Measurements from ENCODE around the gene SHROOM2.

SHROOM2 gene

GRCh38 chrX:9862525-9862924, 76.3 kb downstream of the SHROOM2 start:
- TF ChIP-seq USF1 (IDR thresholded peaks at IDR 0.05) (no peak), RAD21 (IDR thresholded peaks at IDR 0.05; ENCODE audit: low read depth) (peak; percentile 34; the same call in 1 of the 2 replicates), CREB1 (IDR thresholded peaks at IDR 0.05; ENCODE audit: low read depth) (no peak), YY1 (IDR thresholded peaks at IDR 0.05; ENCODE audit: low read depth) (no peak)

GRCh38 chrX:9862953-9863352, 76.7 kb downstream of the SHROOM2 start:
- TF ChIP-seq MAX (IDR thresholded peaks at IDR 0.05) (no peak), EP300 (IDR thresholded peaks at IDR 0.05; ENCODE audit: borderline replicate concordance) (no peak), RAD21 (IDR thresholded peaks at IDR 0.05; ENCODE audit: low read depth) (no peak), TAF1 (IDR thresholded peaks at IDR 0.05; ENCODE audit: low read depth) (no peak), TEAD4 (IDR thresholded peaks at IDR 0.05) (no peak), USF1 (IDR thresholded peaks at IDR 0.05) (no peak), CEBPB (IDR thresholded peaks at IDR 0.05) (no peak), YY1 (IDR thresholded peaks at IDR 0.05; ENCODE audit: low read depth) (no peak), REST (IDR thresholded peaks at IDR 0.05; ENCODE audit: low read depth) (no peak), CREB1 (IDR thresholded peaks at IDR 0.05; ENCODE audit: low read depth) (no peak), NFIC (IDR thresholded peaks at IDR 0.05) (no peak), ZBTB7A (IDR thresholded peaks at IDR 0.05; ENCODE audit: low read depth) (no peak), EGR1 (IDR thresholded peaks at IDR 0.05) (no peak), FOXM1 (IDR thresholded peaks at IDR 0.05; ENCODE audit: borderline replicate concordance, low read depth) (no peak), TCF12 (IDR thresholded peaks at IDR 0.05; ENCODE audit: low read depth) (no peak)

GRCh38 chrX:9864011-9864410, 77.8 kb downstream of the SHROOM2 start:
- TF ChIP-seq REST (IDR thresholded peaks at IDR 0.05; ENCODE audit: low read depth) = no peak
- TF ChIP-seq USF1 (IDR thresholded peaks at IDR 0.05) = no peak
- no peak for TF ChIP-seq NFIC (IDR thresholded peaks at IDR 0.05)
- TF ChIP-seq EGR1 (IDR thresholded peaks at IDR 0.05) = no peak
- no peak for TF ChIP-seq MAX (IDR thresholded peaks at IDR 0.05)
- no peak for TF ChIP-seq TCF12 (IDR thresholded peaks at IDR 0.05; ENCODE audit: low read depth)
- TF ChIP-seq RAD21 (IDR thresholded peaks at IDR 0.05; ENCODE audit: low read depth) = no peak
- TF ChIP-seq YY1 (IDR thresholded peaks at IDR 0.05; ENCODE audit: low read depth) = no peak
- no peak for TF ChIP-seq FOXM1 (IDR thresholded peaks at IDR 0.05; ENCODE audit: borderline replicate concordance, low read depth)
- no peak for TF ChIP-seq CREB1 (IDR thresholded peaks at IDR 0.05; ENCODE audit: low read depth)
- no peak for TF ChIP-seq TAF1 (IDR thresholded peaks at IDR 0.05; ENCODE audit: low read depth)
- no peak for TF ChIP-seq EP300 (IDR thresholded peaks at IDR 0.05; ENCODE audit: borderline replicate concordance)

- TF ChIP-seq RAD21 (IDR thresholded peaks at IDR 0.05; ENCODE audit: low read depth) (no peak), TCF12 (IDR thresholded peaks at IDR 0.05; ENCODE audit: low read depth) (peak; percentile 41; the same call in 1 of the 2 replicates), EP300 (IDR thresholded peaks at IDR 0.05; ENCODE audit: borderline replicate concordance) (peak; percentile 49; the same call in 1 of the 2 replicates), USF1 (IDR thresholded peaks at IDR 0.05) (no peak)
These were observed 79.7 kb downstream of the SHROOM2 start for GRCh38 chrX:9865804-9866472.

GRCh38 chrX:9866633-9867032, 80.4 kb downstream of the SHROOM2 start:
- TF ChIP-seq YY1 (IDR thresholded peaks at IDR 0.05; ENCODE audit: low read depth) (no peak), USF1 (IDR thresholded peaks at IDR 0.05) (no peak), NFIC (IDR thresholded peaks at IDR 0.05) (no peak), TAF1 (IDR thresholded peaks at IDR 0.05; ENCODE audit: low read depth) (no peak), ZBTB7A (IDR thresholded peaks at IDR 0.05; ENCODE audit: low read depth) (no peak), EP300 (IDR thresholded peaks at IDR 0.05; ENCODE audit: borderline replicate concordance) (no peak), EGR1 (IDR thresholded peaks at IDR 0.05) (no peak), CREB1 (IDR thresholded peaks at IDR 0.05; ENCODE audit: low read depth) (no peak), CEBPB (IDR thresholded peaks at IDR 0.05) (no peak), FOXM1 (IDR thresholded peaks at IDR 0.05; ENCODE audit: borderline replicate concordance, low read depth) (no peak)
